Measurements from ENCODE around the gene NOSTRIN.
"Not testable (repeated sequence)": the region's sequence is repeated elsewhere in the genome, so short reads cannot be mapped to it uniquely, and the experiment has no call there.

The NOSTRIN gene

DNA sequence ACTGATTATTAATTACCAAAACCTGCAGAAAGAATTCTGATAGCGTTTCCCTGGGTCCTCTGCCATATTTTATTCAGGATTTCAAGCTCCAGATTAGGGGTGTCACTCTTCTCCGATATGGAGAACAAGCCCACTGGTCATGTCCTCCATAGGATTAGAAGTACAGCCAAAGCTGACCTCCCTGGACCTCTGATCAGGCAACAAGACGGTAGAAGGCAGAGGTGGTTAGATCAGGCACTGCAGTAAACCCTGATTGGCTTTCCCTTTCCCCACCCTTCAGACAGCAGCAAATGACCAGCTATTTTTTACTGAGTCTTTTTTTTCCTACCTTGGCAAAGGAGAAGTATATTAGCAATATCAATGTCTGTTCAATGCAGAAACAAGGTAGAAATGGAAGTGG lies 50.0 kb downstream of the NOSTRIN start:
- no peak for DNase-seq (ENCODE audit: insufficient read length, low spot score)

DNA sequence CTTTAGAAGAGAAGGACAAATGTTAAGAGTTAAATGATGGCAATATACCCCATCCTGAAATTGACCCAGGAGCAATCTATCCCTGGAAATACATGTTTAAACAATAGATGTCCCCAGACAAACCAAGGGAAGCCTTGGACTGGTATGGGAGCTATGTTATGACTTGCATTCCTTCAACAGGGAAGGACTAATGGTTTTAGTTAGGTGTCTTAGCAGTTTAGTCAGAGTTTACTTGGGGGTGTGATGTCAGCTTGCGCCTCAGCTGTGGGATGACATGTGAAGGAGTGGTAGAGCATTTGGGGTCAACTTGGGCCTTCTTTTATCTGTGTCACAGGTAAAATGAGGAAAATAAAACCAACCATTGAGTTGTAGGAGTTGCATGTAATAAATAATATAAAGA lies 51.0 kb downstream of the NOSTRIN start:
- TF ChIP-seq, protein P1, sequence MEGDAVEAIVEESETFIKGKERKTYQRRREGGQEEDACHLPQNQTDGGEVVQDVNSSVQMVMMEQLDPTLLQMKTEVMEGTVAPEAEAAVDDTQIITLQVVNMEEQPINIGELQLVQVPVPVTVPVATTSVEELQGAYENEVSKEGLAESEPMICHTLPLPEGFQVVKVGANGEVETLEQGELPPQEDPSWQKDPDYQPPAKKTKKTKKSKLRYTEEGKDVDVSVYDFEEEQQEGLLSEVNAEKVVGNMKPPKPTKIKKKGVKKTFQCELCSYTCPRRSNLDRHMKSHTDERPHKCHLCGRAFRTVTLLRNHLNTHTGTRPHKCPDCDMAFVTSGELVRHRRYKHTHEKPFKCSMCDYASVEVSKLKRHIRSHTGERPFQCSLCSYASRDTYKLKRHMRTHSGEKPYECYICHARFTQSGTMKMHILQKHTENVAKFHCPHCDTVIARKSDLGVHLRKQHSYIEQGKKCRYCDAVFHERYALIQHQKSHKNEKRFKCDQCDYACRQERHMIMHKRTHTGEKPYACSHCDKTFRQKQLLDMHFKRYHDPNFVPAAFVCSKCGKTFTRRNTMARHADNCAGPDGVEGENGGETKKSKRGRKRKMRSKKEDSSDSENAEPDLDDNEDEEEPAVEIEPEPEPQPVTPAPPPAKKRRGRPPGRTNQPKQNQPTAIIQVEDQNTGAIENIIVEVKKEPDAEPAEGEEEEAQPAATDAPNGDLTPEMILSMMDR (IDR thresholded peaks at IDR 0.05; ENCODE audit: insufficient read depth, missing control alignments): no peak
- FAIRE-seq (no peak), DNase-seq (ENCODE audit: insufficient read length, low spot score) (no peak)

More for the DNA sequence above, 50.0 kb downstream of the NOSTRIN start:
- TF ChIP-seq, protein P1 (IDR thresholded peaks at IDR 0.05; ENCODE audit: insufficient read depth, missing control alignments): no peak
- no peak for FAIRE-seq

DNA sequence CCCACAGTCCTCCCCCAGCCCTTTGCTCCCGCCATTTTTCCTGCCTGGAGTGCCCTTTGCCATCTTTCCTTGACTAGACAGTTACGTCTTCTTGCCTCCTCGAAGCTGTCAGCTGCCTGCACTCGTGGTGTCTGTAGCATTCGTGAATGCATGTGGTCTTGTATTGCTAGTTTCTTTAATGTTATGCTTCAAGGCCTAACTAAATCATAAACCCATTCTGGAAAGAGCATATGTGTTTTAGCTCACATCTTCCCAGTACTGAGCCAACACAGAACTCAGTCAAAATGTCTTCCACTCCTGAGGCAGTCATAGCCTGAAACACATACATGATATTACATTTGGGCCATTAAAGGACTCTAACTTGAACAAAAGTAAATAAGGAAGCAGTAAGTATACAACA lies 52.2 kb downstream of the NOSTRIN start:
- TF ChIP-seq, protein P1 (IDR thresholded peaks at IDR 0.05; ENCODE audit: insufficient read depth, missing control alignments): no peak
- no peak for FAIRE-seq
- no peak for DNase-seq (ENCODE audit: insufficient read length, low spot score)

GRCh38 chr2:168855601-168856000 lies 53.2 kb downstream of the NOSTRIN start:
- FAIRE-seq (no peak), DNase-seq (ENCODE audit: insufficient read length, low spot score) (no peak)
- TF ChIP-seq, protein P1 (IDR thresholded peaks at IDR 0.05; ENCODE audit: insufficient read depth, missing control alignments): no peak

DNA sequence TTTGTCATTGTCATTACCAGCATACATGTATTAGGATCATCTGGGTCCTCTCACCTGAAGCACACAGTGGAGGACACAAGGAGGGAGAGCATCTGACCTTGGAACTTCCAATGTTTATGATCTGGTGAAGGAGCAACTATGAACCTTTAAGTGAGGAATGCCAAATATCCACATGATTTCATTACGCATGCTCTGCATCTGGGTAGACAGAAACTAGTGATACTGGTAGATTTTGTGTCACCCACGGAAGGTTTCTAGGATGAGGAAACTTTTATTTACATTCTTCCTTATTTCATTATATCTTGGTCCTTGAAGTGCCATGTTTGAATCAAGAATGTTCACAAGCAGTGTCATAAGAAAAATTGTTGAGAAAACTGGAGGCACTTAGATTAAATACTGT lies 55.7 kb downstream of the NOSTRIN start:
- TF ChIP-seq, protein P1 (IDR thresholded peaks at IDR 0.05; ENCODE audit: insufficient read depth, missing control alignments): no peak
- DNase-seq (ENCODE audit: insufficient read length, low spot score) (no peak), FAIRE-seq (no peak)

DNA sequence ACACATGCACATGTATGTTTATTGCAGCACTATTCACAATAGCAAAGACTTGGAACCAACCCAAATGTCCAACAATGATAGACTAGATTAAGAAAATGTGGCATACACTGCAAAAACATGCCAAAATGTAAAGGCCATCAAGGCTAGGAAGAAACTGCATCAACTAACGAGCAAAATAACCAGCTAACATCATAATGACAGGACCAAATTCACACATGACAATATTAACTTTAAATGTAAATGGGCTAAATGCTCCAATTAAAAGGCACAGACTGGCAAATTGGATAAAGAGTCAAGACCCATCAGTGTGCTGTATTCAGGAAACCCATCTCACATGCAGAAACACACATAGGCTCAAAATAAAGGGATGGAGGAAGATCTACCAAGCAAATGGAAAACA lies 64.7 kb downstream of the NOSTRIN start:
- not testable (repeated sequence) for DNase-seq (ENCODE audit: insufficient read length, low spot score); FAIRE-seq

GRCh38 chr2:168870369-168870768 lies 67.9 kb downstream of the NOSTRIN start:
- not testable (repeated sequence) for DNase-seq (ENCODE audit: insufficient read length, low spot score); FAIRE-seq

GRCh38 chr2:168870824-168871223 lies 68.4 kb downstream of the NOSTRIN start:
- not testable (repeated sequence) for FAIRE-seq

GRCh38 chr2:168874368-168875054 lies 72.1 kb downstream of the NOSTRIN start:
- TF ChIP-seq, protein P1 (IDR thresholded peaks at IDR 0.05; ENCODE audit: insufficient read depth, missing control alignments): no peak
- DNase-seq (ENCODE audit: insufficient read length, low spot score) (no peak), FAIRE-seq (no peak)

More at GRCh38 chr2:168870824-168871223, 68.4 kb downstream of the NOSTRIN start:
- DNase-seq (ENCODE audit: insufficient read length, low spot score): not testable (repeated sequence)

GRCh38 chr2:168882163-168882562 lies 79.7 kb downstream of the NOSTRIN start:
- not testable (repeated sequence) for FAIRE-seq; DNase-seq (ENCODE audit: insufficient read length, low spot score)

All from D721Med (cell line).